ENCODE results near the gene ATL2. TPM values are rescaled to one million over a fixed set of nuclear protein-coding genes. Genes with fewer than 3 reads are reported as not detected.

The ATL2 gene
- total and polyA plus RNA-seq, 2 of the 8 experiments (the other 6 are each of a cell fraction or from before 2014, with no cell fraction given): 38.8 to 84.6 TPM

GRCh38 chr2:38245114-38245641 lies 131.9 kb downstream of the ATL2 start:
- Histone ChIP-seq H3K4me2 (ENCODE audit: insufficient read depth in 1 of 2, low read depth in 2 of 2, low read length in 2 of 2) (no peak overlapping the region), H3K9ac (replicated peaks in 1 of 4; ENCODE audit: extremely low read depth in 1 of 4, low read depth in 3 of 4, low read length in 3 of 4) (no peak overlapping the region), H2AK5ac (ENCODE audit: low read depth, low read length) (no peak overlapping the region), H4K5ac (ENCODE audit: insufficient read length, low read depth, low read length) (no peak overlapping the region), H4K20me1 (replicated peaks in 1 of 2; ENCODE audit: control insufficient read depth in 1 of 2, insufficient read depth in 2 of 2, low read length in 2 of 2) (no peaks in the 10 kb centered on the region), H3K56ac (replicated peaks; ENCODE audit: insufficient read length, low read depth, low read length) (no peak overlapping the region), H3K23me2 (ENCODE audit: low read depth, low read length) (no peaks in the 10 kb centered on the region), H3K4me1 (replicated peaks in 1 of 4; ENCODE audit: control insufficient read depth in 3 of 4, insufficient read depth in 4 of 4, low read length in 3 of 4) (no peaks in the 10 kb centered on the region), H3K18ac (ENCODE audit: extremely low read depth, low read length) (no peak overlapping the region), H2BK20ac (ENCODE audit: low read length) (no peak overlapping the region), H3K4me3 (ENCODE audit: extremely low read depth in 1 of 4, insufficient read depth in 2 of 4, low read depth in 3 of 4, low read length in 4 of 4) (no peak overlapping the region), H3K14ac (ENCODE audit: insufficient read length) (no peak overlapping the region), H4K8ac (ENCODE audit: extremely low read depth, insufficient read depth, low read length) (no peak overlapping the region), H3K79me1 (ENCODE audit: low read depth, low read length) (no peaks in the 10 kb centered on the region), H2BK5ac (ENCODE audit: low read depth, low read length) (no peak overlapping the region), H3K79me2 (ENCODE audit: control insufficient read depth in 1 of 2, insufficient read depth in 2 of 2, low read length in 2 of 2) (no peaks in the 10 kb centered on the region), H3K9me3 (ENCODE audit: insufficient read depth in 2 of 2, low read depth in 1 of 2, low read length in 1 of 2) (no peaks in the 10 kb centered on the region), H3K27ac (ENCODE audit: low read depth, low read length) (no peak overlapping the region), H3K23ac (ENCODE audit: insufficient read length) (no peak overlapping the region), H2BK12ac (ENCODE audit: low read depth, low read length) (no peak overlapping the region), H2BK120ac (replicated peaks; ENCODE audit: low read depth, low read length) (no peak overlapping the region), H2AFZ (ENCODE audit: low read length) (no peak overlapping the region), H2BK15ac (ENCODE audit: low read length) (no peak overlapping the region), H3K4ac (replicated peaks; ENCODE audit: insufficient read length, low read depth, low read length) (no peak overlapping the region), H4K91ac (replicated peaks; ENCODE audit: insufficient read length, low read length) (no peak overlapping the region), H3K27me3 (replicated peaks in 1 of 4; ENCODE audit: control insufficient read depth in 3 of 4, extremely low read depth in 1 of 4, insufficient read depth in 3 of 4, low read length in 3 of 4) (no peaks in the 10 kb centered on the region), H3K36me3 (ENCODE audit: control insufficient read depth in 2 of 4, insufficient read depth in 4 of 4, low read length in 3 of 4) (no peaks in the 10 kb centered on the region)
- no peak for FAIRE-seq
- DNase-seq (ENCODE audit: low read depth in 1 of 2, low spot score in 2 of 2): no peak
- ChIA-PET CTCF (ENCODE audit: partially characterized antibody) (interaction anchor here (0.9 to 2.5 kb wide), 7 partner anchors 10 to 263 kb away, joined by 3 to 10 read pairs (median 3); no protein-coding TSS in a partner anchor), POLR2A (ENCODE audit: partially characterized antibody) (no interaction called here)
- 83% methylated on average over 5 of the region's 5 CpGs; no CpG with 5 or more reads in 1 of the 2 experiments for WGBS, 2 experiments (ENCODE audit: extremely low coverage in 1 of 2, insufficient coverage in 1 of 2, insufficient read length in 1 of 2, insufficient replicate concordance in 2 of 2, low coverage in 1 of 2, low lambda C conversion rate in 2 of 2, missing lambda C conversion rate in 1 of 2)
- TF ChIP-seq FOSL1 (IDR thresholded peaks at IDR 0.05; ENCODE audit: insufficient read depth, low read depth, low read length) (no peak), SP4 (IDR thresholded peaks at IDR 0.05; ENCODE audit: low read length) (no peak), ATF3 (IDR thresholded peaks at IDR 0.05; ENCODE audit: insufficient read depth, low read depth, low read length) (no peak), NANOG (IDR thresholded peaks at IDR 0.05; ENCODE audit: insufficient read depth, low read depth, low read length, poor library complexity, severe bottlenecking) (no peak), RXRA (IDR thresholded peaks at IDR 0.05; ENCODE audit: insufficient read depth, low read depth, low read length) (no peak), SIRT6 (IDR thresholded peaks at IDR 0.05; ENCODE audit: low read length) (no peak), POLR2A (IDR thresholded peaks at IDR 0.05; ENCODE audit: control extremely low read depth in 1 of 2, low read depth in 2 of 2, low read length in 2 of 2) (no peak), BACH1 (IDR thresholded peaks at IDR 0.05; ENCODE audit: low read length) (no peak), EP300 (IDR thresholded peaks at IDR 0.05; ENCODE audit: borderline replicate concordance in 1 of 2, low read depth in 2 of 2, low read length in 2 of 2) (no peak), KDM4A (IDR thresholded peaks at IDR 0.05; ENCODE audit: low read depth, low read length, severe bottlenecking) (no peak), CHD2 (IDR thresholded peaks at IDR 0.05; ENCODE audit: low read length) (no peak), CEBPB (IDR thresholded peaks at IDR 0.05; ENCODE audit: low read depth, low read length) (no peak), BCL11A (IDR thresholded peaks at IDR 0.05; ENCODE audit: low read depth in 2 of 2, low read length in 2 of 2) (no peak), POLR2AphosphoS5 (IDR thresholded peaks at IDR 0.05; ENCODE audit: low read depth, low read length) (no peak), TAF1 (IDR thresholded peaks at IDR 0.05; ENCODE audit: low read depth, low read length) (no peak)

All from H1 (cell line).